Measurements from ENCODE around the gene AMHR2. TPM values are rescaled to one million over a fixed set of nuclear protein-coding genes. Genes with fewer than 3 reads are reported as not detected.

The AMHR2 gene
- total and polyA plus RNA-seq, 2 of the 4 experiments (the other 2 are of a cell fraction) = not detected

GRCh38 chr12:53389702-53390101 is 34.0 kb upstream of the AMHR2 start:
- WGBS, 2 experiments (ENCODE audit: extremely low coverage in 2 of 2, insufficient read length in 1 of 2) = no CpG with 5 or more reads among the region's 3 CpGs
- peaks cover 20 to 59% of the 10 kb centered on the region in 2 experiments; a peak in 3 of 4 replicates for H3K79me1 ChIP-seq (ENCODE audit: low read depth in 1 of 2, low read length in 2 of 2)
- no peaks in the 10 kb centered on the region for H3K27me3 ChIP-seq (ENCODE audit: control insufficient read depth, insufficient read depth, low read length)
- TF ChIP-seq MXI1 (IDR thresholded peaks at IDR 0.05; ENCODE audit: borderline replicate concordance, low read depth, low read length) (no peak), RFX5 (IDR thresholded peaks at IDR 0.05; ENCODE audit: low read depth, low read length) (no peak), FOS (IDR thresholded peaks at IDR 0.05; ENCODE audit: low read depth, low read length) (no peak), RAD21 (IDR thresholded peaks at IDR 0.05; ENCODE audit: low read length) (no peak), ELK1 (IDR thresholded peaks at IDR 0.05; ENCODE audit: borderline replicate concordance, low read depth, low read length) (no peak), MAFK (IDR thresholded peaks at IDR 0.05; ENCODE audit: low read depth, low read length) (no peak), CHD1 (IDR thresholded peaks at IDR 0.05; ENCODE audit: low read depth, low read length) (no peak)
- no peak overlapping the region for H3K9ac ChIP-seq (ENCODE audit: low read depth, low read length)
- intact Hi-C loops (cut with micrococcal nuclease) (no loop called here), dilution Hi-C loops (cut with HindIII; ENCODE audit: low sequenced_read_pairs, unreplicated experiment) (no loop called here), in situ Hi-C loops (cut with MboI; ENCODE audit: low sequenced_read_pairs) (no loop called here)
- H4K5ac ChIP-seq (ENCODE audit: low read depth, low read length) = peak overlapping the region; percentile 12; the same call in 1 of the 2 replicates
- peak overlapping the region; percentile 51; the same call in 1 of the 2 replicates for H4K91ac ChIP-seq (ENCODE audit: insufficient read depth, low read depth, low read length)
- H3K14ac ChIP-seq (replicated peaks; ENCODE audit: low read depth, low read length) = peak overlapping the region; percentile 71; the same call in 1 of the 2 replicates
- 0 out of 2 replicates have a peak, but pooled peaks cover 2% of the 10 kb centered on the region for H3K9me1 ChIP-seq (ENCODE audit: insufficient read depth, low read length)
- ChIA-PET CTCF (interaction anchor here (1.6 kb wide), 1 partner anchor 37 kb away, joined by 4 read pairs; no protein-coding TSS in a partner anchor), POLR2A (ENCODE audit: unreplicated experiment) (no interaction called here)
- H2BK5ac ChIP-seq (ENCODE audit: low read depth, low read length, poor library complexity, severe bottlenecking) = peak overlapping the region; percentile 62
- no peak overlapping the region for H2AK9ac ChIP-seq (replicated peaks; ENCODE audit: low read depth, low read length, poor library complexity)
- 0 out of 2 replicates have a peak overlapping the region, but pooled peaks have one; percentile 50 for H3K4me2 ChIP-seq (ENCODE audit: low read depth, low read length)
- H2AK5ac ChIP-seq (ENCODE audit: low read depth, low read length) = no peak overlapping the region
- H2BK120ac ChIP-seq (ENCODE audit: low read depth, low read length) = peak overlapping the region; percentile 52; the same call in 1 of the 2 replicates
- peak overlapping the region; percentile 59 for H2BK20ac ChIP-seq (ENCODE audit: low read depth, low read length)
- H3K36me3 ChIP-seq (ENCODE audit: control insufficient read depth, insufficient read depth, low read length) = peaks cover 4% of the 10 kb centered on the region
- BruUV-seq (replicated peaks) = no TSS peak
- peak overlapping the region; percentile 82; the same call in 1 of the 2 replicates for H3K18ac ChIP-seq (ENCODE audit: low read depth, low read length)
- peak overlapping the region; percentile 53; the same call in 1 of the 2 replicates for H3K27ac ChIP-seq (ENCODE audit: insufficient read depth, low read length)
- H3K23ac ChIP-seq (ENCODE audit: low read depth, low read length) = peak overlapping the region; percentile 28; the same call in 1 of the 2 replicates
- no peak overlapping the region for H3K4me3 ChIP-seq (ENCODE audit: insufficient read depth, low read depth, low read length)
- peaks cover 13% of the 10 kb centered on the region; the same call in 1 of the 2 replicates for H4K20me1 ChIP-seq (ENCODE audit: insufficient read depth, low read length)
- no peak overlapping the region for H2BK15ac ChIP-seq (ENCODE audit: low read depth, low read length)
- no peaks in the 10 kb centered on the region for H3K9me3 ChIP-seq (ENCODE audit: control insufficient read depth, insufficient read depth, low read length)
- ATAC-seq (ENCODE audit: low read depth) = no peak
- no peak for DNase-seq
- peaks cover 16% of the 10 kb centered on the region for H3K4me1 ChIP-seq (ENCODE audit: control insufficient read depth, insufficient read depth, low read length)
- H3K56ac ChIP-seq (ENCODE audit: extremely low read depth, insufficient read depth, low read length) = no peak overlapping the region
- no peak overlapping the region for H2AFZ ChIP-seq (replicated peaks; ENCODE audit: low read length, poor library complexity)
- peak overlapping the region; percentile 21 to 52; a peak in 1 of 4 replicates for H4K8ac ChIP-seq (ENCODE audit: low read depth in 2 of 2, low read length in 2 of 2)
- H3K4ac ChIP-seq (ENCODE audit: low read depth, low read length) = peak overlapping the region; percentile 57; the same call in 1 of the 2 replicates

All from IMR-90 (cell line).